Measurements from ENCODE around the gene EHMT1.

Gene EHMT1

DNA sequence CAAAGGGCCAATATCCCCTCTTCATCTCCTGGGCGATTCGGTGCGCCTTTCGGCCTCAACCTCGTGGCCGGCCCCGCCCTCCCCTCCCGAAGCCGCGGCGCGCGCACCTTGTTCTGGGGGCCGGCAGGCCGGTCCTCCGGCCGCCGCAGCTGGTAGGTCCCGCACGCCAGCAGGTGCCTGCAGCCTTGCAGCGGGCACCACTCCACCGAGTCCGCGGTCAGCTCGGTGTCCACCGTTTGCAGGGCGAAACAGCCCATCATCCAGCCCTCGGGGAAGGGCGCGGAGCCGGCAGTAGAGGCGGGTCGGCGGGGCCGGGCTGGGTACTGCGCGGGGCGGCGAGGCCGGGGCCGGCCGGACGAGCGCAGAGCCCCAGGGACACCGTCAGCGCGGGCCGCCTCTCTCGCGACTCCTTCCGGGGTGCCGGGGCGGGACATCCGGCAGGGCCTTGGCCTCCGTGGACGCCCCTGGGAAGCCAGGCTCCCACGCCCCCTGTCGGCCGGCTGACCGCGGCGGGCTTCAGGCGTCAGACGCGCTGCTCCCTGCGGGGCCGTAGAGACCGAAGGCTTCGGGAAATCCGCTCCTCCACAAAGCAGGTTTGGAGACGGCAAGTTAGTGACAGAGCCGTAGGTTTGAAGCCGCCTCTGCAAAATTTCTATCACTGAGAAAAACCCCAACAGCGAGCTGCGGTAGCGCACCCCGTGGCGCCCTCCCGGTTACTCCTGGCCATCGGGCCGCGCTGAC is 40.1 kb upstream of the EHMT1 start, which contains the start of gene DPH7:
DPH7 (minus strand) TSS at position 408 of the 741 bp plus-strand sequence; CDS start at position 260, 148 bp downstream.
- Histone ChIP-seq H4K20me1 (ENCODE audit: low read depth, low read length) (no peaks in the 10 kb centered on the region; the same call in 1 of the 2 replicates), H3K9ac (ENCODE audit: low read length) (peak within 1 kb of the TSS; percentile 90), H3K27ac (ENCODE audit: low read depth, low read length) (peak within 1 kb of the TSS; percentile 51), H3K9me3 (ENCODE audit: insufficient read depth, low read length) (no peaks in the 10 kb centered on the region), H3K4me2 (ENCODE audit: low read depth, low read length, poor library complexity, severe bottlenecking) (peak within 1 kb of the TSS; percentile 94), H2AFZ (ENCODE audit: low read depth, low read length, severe bottlenecking) (peak within 1 kb of the TSS; percentile 79), H3K79me2 (ENCODE audit: insufficient read depth, low read length) (peaks cover 23% of the 10 kb centered on the region), H3K9me2 (replicated peaks; ENCODE audit: insufficient read depth, low read length) (no peaks in the 10 kb centered on the region), H3F3A (ENCODE audit: insufficient read depth) (0 out of 2 replicates have a peak, but pooled peaks cover 8% of the 10 kb centered on the region), H3K4me3 (ENCODE audit: insufficient read depth, low read length, poor library complexity, severe bottlenecking) (peak within 1 kb of the TSS; percentile 82), H3K36me3 (ENCODE audit: low read length) (no peaks in the 10 kb centered on the region), H3K27me3 (ENCODE audit: low read length) (no peaks in the 10 kb centered on the region)
- TF ChIP-seq, protein P1, sequence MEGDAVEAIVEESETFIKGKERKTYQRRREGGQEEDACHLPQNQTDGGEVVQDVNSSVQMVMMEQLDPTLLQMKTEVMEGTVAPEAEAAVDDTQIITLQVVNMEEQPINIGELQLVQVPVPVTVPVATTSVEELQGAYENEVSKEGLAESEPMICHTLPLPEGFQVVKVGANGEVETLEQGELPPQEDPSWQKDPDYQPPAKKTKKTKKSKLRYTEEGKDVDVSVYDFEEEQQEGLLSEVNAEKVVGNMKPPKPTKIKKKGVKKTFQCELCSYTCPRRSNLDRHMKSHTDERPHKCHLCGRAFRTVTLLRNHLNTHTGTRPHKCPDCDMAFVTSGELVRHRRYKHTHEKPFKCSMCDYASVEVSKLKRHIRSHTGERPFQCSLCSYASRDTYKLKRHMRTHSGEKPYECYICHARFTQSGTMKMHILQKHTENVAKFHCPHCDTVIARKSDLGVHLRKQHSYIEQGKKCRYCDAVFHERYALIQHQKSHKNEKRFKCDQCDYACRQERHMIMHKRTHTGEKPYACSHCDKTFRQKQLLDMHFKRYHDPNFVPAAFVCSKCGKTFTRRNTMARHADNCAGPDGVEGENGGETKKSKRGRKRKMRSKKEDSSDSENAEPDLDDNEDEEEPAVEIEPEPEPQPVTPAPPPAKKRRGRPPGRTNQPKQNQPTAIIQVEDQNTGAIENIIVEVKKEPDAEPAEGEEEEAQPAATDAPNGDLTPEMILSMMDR (IDR thresholded peaks at IDR 0.05; ENCODE audit: insufficient read depth, low read length, poor library complexity, severe bottlenecking): peak; percentile 88
- no peak for TF ChIP-seq EZH2phosphoT487 (conservative IDR thresholded peaks at IDR 0.05; ENCODE audit: low read length)

DNA sequence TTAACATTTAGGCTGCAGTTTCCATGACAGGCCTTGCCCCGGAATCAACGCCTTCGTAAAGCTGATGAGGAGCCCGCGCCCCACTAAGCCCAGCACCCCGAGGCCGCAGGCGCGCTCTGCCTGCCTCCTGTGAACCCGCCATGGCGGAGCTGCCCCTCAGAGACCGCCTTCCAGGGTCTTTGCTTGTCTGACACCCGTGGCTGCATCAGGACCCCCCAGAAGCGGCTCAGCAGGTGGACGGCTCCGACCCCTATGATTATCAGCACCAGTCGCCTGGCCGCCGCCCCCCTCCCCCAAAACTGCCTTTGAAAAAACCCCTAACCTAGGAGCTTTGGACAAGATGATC is 39.6 kb upstream of the EHMT1 start:
- no peaks in the 10 kb centered on the region for H3K36me3 ChIP-seq (ENCODE audit: low read length)

DNA sequence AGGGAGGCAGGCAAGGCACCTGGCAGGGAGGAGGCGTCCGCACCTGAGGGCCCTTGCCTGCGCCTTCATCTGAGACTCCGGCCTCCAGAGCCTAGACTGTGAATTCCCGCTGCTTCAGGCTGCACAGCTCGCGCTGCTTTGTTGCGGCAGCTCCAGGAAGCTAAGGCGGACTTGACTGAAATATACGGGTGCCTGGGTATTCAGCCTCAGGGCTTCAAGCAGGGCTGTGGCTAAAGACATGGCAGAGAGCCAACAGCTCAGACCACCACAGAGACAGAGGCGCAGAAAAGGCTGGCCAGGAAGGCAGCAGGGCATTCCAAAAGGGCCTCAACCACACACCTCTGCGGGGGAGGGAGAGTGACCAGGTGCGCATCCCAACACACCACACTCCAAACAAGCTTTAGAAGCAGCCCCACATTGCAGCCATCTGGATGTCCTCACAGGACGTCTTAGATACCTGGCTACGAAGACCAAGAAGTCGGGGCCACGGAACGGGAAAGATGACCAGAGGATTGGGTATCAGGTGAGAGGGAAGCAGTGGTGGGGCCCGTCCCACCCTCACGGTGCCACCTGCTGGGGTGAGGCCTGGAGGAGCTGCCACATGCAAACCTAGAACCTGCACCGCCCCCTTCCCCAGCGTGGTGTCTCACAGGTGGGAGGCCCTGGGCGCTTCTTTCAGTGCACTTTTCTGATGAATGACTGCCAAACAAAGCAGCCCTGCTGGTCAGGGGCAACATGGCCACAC is 38.4 kb upstream of the EHMT1 start:
- no peaks in the 10 kb centered on the region for H3K27me3 ChIP-seq (ENCODE audit: low read length)
- H2AFZ ChIP-seq (ENCODE audit: low read depth, low read length, severe bottlenecking): no peak overlapping the region
- TF ChIP-seq, protein P1 (IDR thresholded peaks at IDR 0.05; ENCODE audit: insufficient read depth, low read length, poor library complexity, severe bottlenecking): no peak
- no peak for TF ChIP-seq EZH2phosphoT487 (conservative IDR thresholded peaks at IDR 0.05; ENCODE audit: low read length)
- peaks cover 23% of the 10 kb centered on the region for H3K79me2 ChIP-seq (ENCODE audit: insufficient read depth, low read length)
- no peak overlapping the region for H3K27ac ChIP-seq (ENCODE audit: low read depth, low read length)
- no peak overlapping the region for H3K4me3 ChIP-seq (ENCODE audit: insufficient read depth, low read length, poor library complexity, severe bottlenecking)
- no peaks in the 10 kb centered on the region; the same call in 1 of the 2 replicates for H4K20me1 ChIP-seq (ENCODE audit: low read depth, low read length)
- H3K9ac ChIP-seq (ENCODE audit: low read length): no peak overlapping the region
- 0 out of 2 replicates have a peak, but pooled peaks cover 8% of the 10 kb centered on the region for H3F3A ChIP-seq (ENCODE audit: insufficient read depth)
- no peaks in the 10 kb centered on the region for H3K9me2 ChIP-seq (replicated peaks; ENCODE audit: insufficient read depth, low read length)
- no peaks in the 10 kb centered on the region for H3K9me3 ChIP-seq (ENCODE audit: insufficient read depth, low read length)
- no peaks in the 10 kb centered on the region for H3K36me3 ChIP-seq (ENCODE audit: low read length)
- H3K4me2 ChIP-seq (ENCODE audit: low read depth, low read length, poor library complexity, severe bottlenecking): no peak overlapping the region

More for the DNA sequence above, 39.6 kb upstream of the EHMT1 start:
- H3K27ac ChIP-seq (ENCODE audit: low read depth, low read length): no peak overlapping the region
- no peaks in the 10 kb centered on the region; the same call in 1 of the 2 replicates for H4K20me1 ChIP-seq (ENCODE audit: low read depth, low read length)
- H3K4me3 ChIP-seq (ENCODE audit: insufficient read depth, low read length, poor library complexity, severe bottlenecking): no peak overlapping the region
- peak overlapping the region; percentile 90 for H3K9ac ChIP-seq (ENCODE audit: low read length)
- no peak overlapping the region for H2AFZ ChIP-seq (ENCODE audit: low read depth, low read length, severe bottlenecking)
- peak overlapping the region; percentile 33 for H3K4me2 ChIP-seq (ENCODE audit: low read depth, low read length, poor library complexity, severe bottlenecking)
- no peaks in the 10 kb centered on the region for H3K27me3 ChIP-seq (ENCODE audit: low read length)
- no peaks in the 10 kb centered on the region for H3K9me2 ChIP-seq (replicated peaks; ENCODE audit: insufficient read depth, low read length)
- H3F3A ChIP-seq (ENCODE audit: insufficient read depth): 0 out of 2 replicates have a peak, but pooled peaks cover 8% of the 10 kb centered on the region
- H3K9me3 ChIP-seq (ENCODE audit: insufficient read depth, low read length): no peaks in the 10 kb centered on the region
- peaks cover 23% of the 10 kb centered on the region for H3K79me2 ChIP-seq (ENCODE audit: insufficient read depth, low read length)
- TF ChIP-seq EZH2phosphoT487 (conservative IDR thresholded peaks at IDR 0.05; ENCODE audit: low read length): no peak
- TF ChIP-seq, protein P1 (IDR thresholded peaks at IDR 0.05; ENCODE audit: insufficient read depth, low read length, poor library complexity, severe bottlenecking): no peak

Measured in SU-DHL-6 (cell line).